ENCODE results near the gene CCM2L. TPM values are rescaled to one million over a fixed set of nuclear protein-coding genes. Genes with fewer than 3 reads are reported as not detected.
A peak's percentile ranks its signal among the peaks of the same experiment; 100 is the strongest.

Gene CCM2L
- total RNA-seq, 1 donor from 2014 or later = not detected

- no peak overlapping the region for H3K4me3 ChIP-seq (ENCODE audit: low read depth, low read length)
- no peak for DNase-seq (ENCODE audit: low read depth)
- no peak for TF ChIP-seq CTCF (conservative IDR thresholded peaks at IDR 0.05; ENCODE audit: low read depth, low read length)
Measured at GRCh38 chr20:31969991-31970390, 40.2 kb upstream of the CCM2L start.

GRCh38 chr20:31972471-31973021 lies 37.7 kb upstream of the CCM2L start:
- H3K4me3 ChIP-seq (ENCODE audit: low read depth, low read length) = no peak overlapping the region
- peak; percentile 91 for DNase-seq (ENCODE audit: low read depth)
- TF ChIP-seq CTCF (conservative IDR thresholded peaks at IDR 0.05; ENCODE audit: low read depth, low read length) = no peak

- no peak overlapping the region for H3K4me3 ChIP-seq (ENCODE audit: low read depth, low read length)
- no peak for DNase-seq (ENCODE audit: low read depth)
- no peak for TF ChIP-seq CTCF (conservative IDR thresholded peaks at IDR 0.05; ENCODE audit: low read depth, low read length)
Measured at GRCh38 chr20:31974296-31974695, 35.9 kb upstream of the CCM2L start.

- DNase-seq (ENCODE audit: low read depth) = no peak
- TF ChIP-seq CTCF (conservative IDR thresholded peaks at IDR 0.05; ENCODE audit: low read depth, low read length) = no peak
- H3K4me3 ChIP-seq (ENCODE audit: low read depth, low read length) = no peak overlapping the region
Measured at GRCh38 chr20:31974951-31975487, 35.2 kb upstream of the CCM2L start.

- no peak for TF ChIP-seq CTCF (conservative IDR thresholded peaks at IDR 0.05; ENCODE audit: low read depth, low read length)
- no peak for DNase-seq (ENCODE audit: low read depth)
- H3K4me3 ChIP-seq (ENCODE audit: low read depth, low read length) = no peak overlapping the region
Measured at GRCh38 chr20:31975874-31976273, 34.4 kb upstream of the CCM2L start.

- no peak for TF ChIP-seq CTCF (conservative IDR thresholded peaks at IDR 0.05; ENCODE audit: low read depth, low read length)
- no peak for DNase-seq (ENCODE audit: low read depth)
- no peak overlapping the region for H3K4me3 ChIP-seq (ENCODE audit: low read depth, low read length)
Measured at GRCh38 chr20:31977080-31977479, 33.2 kb upstream of the CCM2L start.
